SKM-1 treated with dmso at 0.1 percent for 144 hours (cell line): Measurements from ENCODE around the gene RNF157.

Source experiments
- DNase-seq: peaks from one replicate; lab custom pipeline; 2025; ENCODE audit not compliant: unreplicated experiment; lab: John Stamatoyannopoulos, UW

The RNF157 gene

DNA sequence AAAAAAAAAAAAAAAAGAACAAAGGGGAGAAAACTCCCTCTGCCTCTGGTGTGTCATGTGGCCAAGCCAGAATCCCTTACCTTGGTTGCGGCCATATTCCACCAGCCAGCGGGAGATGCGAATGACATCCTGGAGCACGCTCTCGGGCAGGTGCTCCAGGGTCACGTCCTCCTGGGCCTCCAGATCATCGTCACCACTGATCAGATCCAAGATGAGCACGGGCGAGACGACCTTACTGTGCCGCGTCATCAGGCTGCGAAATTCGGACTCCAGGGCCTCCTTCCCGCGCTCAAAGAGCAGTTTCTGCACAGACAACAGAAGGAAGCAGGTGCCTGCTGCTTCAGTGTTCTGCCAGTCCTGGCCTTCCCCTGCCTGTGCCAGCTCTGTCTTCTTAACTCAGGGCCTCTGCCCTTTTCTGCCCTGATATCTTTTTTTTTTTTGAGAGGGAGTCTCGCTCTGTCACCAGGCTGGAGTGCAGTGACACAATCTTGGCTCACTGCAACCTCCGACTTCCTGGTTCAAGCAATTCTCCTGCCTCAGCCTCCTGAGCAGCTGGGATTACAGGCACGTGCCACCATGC lies 142.5 kb downstream of the RNF157 start:
- no peak for DNase-seq

DNA sequence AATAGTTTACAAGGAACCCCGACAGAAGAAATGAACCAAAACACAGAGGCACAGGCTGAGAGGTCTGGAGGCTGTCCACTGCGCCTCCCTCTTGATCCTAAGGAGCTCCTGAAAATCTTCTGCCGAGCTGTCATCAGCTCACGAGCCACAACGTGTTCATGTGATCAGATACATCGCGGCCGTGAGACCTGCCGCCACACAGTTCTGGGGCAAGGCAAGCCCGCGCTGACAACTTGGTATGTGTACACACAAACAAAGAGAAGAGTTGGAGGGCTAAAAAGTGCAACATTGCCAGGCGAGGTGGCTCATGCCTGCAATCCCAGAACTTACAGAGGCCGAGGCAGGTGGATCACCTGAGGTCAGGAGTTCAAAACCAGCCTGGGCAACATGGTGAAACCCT lies 144.3 kb downstream of the RNF157 start:
- no peak for DNase-seq

DNA sequence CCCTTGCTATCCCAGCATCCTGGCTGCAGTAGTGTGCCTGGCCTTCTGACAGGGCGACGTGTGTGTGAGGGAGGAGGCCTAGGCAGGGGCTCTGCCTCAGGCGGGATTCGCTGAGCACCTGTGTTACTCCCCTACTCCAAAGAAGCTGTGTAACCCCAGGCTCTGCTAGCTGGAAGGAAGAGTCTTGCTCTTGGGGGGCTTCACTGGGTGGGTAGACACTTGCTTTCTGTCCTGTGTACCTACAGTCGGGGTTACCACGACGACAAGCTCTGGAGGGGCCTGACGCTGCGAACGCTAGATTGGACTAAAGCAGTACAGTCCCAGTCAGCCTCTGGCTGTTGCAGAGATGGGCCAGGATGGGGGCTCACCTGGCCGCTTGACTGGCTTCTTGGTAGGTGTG lies 146.2 kb downstream of the RNF157 start:
- DNase-seq: no peak

- DNase-seq: no peak
These were observed 147.5 kb downstream of the RNF157 start for GRCh38 chr17:76092526-76093413.
